Stimulated activated CD4-positive, alpha-beta T cell treated with anti-CD3 and anti-CD28 coated beads, Interleukin-12 subunit alpha, Interleukin-12 subunit beta, amount 100 ng/mL, for 4 hours (primary cell): ENCODE measurements around the gene SPTBN5.

Source experiments
- DNase-seq: peaks from one replicate; pipeline ENCODE4 v3.0.0-alpha.2; 2020

SPTBN5 gene

DNA sequence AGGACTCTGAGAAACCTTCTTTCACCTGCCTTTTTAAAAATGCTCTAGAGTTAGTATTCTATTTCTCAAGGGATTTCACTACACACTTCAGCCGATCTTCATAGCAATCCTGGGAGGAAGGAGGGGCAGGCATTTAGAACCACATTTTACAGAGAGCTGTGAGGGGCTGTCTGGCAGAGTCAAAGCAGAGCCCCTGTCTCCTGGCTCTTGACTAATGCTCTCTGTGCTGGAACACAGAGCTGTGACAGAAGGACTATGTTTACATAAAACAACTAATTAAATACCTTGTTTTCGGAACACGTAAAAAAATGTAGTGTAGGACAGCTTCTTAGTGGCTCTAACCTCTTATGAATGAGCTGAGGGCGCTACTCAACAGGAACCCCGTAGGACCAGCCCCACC lies 7.6 kb upstream of the SPTBN5 start:
- DNase-seq: no peak

- no peak for DNase-seq
These were observed 6.9 kb upstream of the SPTBN5 start for GRCh38 chr15:41900526-41901380.

- DNase-seq: no peak
These were observed 6.1 kb upstream of the SPTBN5 start for GRCh38 chr15:41899854-41900442.

GRCh38 chr15:41897363-41897799 lies 3.5 kb upstream of the SPTBN5 start:
- no peak for DNase-seq

GRCh38 chr15:41896566-41896965 lies 2.7 kb upstream of the SPTBN5 start:
- no peak for DNase-seq

- no peak for DNase-seq
These were observed 2.1 kb upstream of the SPTBN5 start for GRCh38 chr15:41895957-41896356.

GRCh38 chr15:41895491-41895890 lies 1.6 kb upstream of the SPTBN5 start:
- no peak for DNase-seq

- peak; percentile 64 for DNase-seq
These were observed 1.1 kb upstream of the SPTBN5 start for GRCh38 chr15:41894791-41895463.

GRCh38 chr15:41894251-41894790 lies 468 bp upstream of the SPTBN5 start:
- DNase-seq: no peak

GRCh38 chr15:41892621-41893421 lies 1.0 kb downstream of the SPTBN5 start:
- peak; percentile 10 for DNase-seq

GRCh38 chr15:41891946-41892345 lies 1.9 kb downstream of the SPTBN5 start:
- no peak for DNase-seq

- DNase-seq: no peak
These were observed 2.6 kb downstream of the SPTBN5 start for GRCh38 chr15:41891226-41891625.

DNA sequence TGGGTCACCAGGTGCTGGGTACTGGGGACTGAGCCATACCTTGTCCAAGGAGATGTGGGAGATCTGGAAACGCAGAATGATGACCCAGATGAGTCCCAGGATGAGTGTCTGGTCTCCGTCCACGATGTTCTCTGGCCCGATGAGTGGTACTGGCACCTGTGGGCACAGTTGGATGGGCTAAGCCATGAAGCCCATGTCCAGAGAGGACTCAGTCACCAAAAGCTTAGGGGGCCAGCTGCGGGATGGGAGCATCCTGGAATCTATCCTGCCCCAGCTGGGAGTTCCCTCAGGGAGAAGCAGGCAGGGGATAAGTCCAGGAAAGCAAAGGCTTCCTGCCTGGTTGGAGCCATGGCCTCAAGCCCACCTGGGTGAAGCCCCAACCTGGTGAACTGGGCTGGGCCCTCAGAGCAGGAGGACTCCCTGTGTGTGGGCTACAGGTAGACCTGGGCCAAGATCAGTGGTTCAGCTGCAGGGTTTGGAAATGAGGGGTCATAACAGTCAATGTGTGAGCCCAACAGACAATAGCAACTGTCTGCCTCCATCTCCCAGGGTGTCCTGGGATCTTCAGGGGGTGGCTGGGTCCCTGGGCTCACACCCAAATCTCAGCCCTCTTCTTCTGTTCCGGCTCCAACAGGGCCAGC lies 3.7 kb downstream of the SPTBN5 start:
- no peak for DNase-seq

- no peak for DNase-seq
These were observed 5.1 kb downstream of the SPTBN5 start for GRCh38 chr15:41888662-41889253.

GRCh38 chr15:41887893-41888292 lies 6.0 kb downstream of the SPTBN5 start:
- no peak for DNase-seq

GRCh38 chr15:41887161-41887560 lies 6.7 kb downstream of the SPTBN5 start:
- DNase-seq: no peak

- no peak for DNase-seq
These were observed 7.1 kb downstream of the SPTBN5 start for GRCh38 chr15:41886741-41887140.

DNA sequence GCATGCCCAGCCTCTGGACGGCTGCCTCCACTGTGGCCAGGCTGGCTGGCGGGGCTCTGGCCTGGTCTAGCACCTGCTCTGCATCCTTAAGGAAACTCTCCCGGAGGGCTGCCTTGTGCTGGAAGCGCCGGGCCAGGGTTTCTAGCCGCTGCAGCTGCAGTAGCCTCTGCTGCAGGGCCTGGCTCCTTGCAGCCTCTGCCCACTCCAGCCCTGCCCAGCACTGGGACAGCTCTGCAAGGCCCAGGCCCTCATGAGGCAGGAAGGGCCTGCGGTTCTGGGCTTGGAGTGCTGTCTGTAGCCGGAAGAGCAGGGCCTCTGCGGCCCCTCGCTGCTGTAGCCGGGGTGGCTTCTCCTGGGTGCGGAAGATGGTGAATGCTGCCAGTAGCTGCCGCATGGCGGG lies 8.0 kb downstream of the SPTBN5 start:
- no peak for DNase-seq

GRCh38 chr15:41885321-41885720 lies 8.5 kb downstream of the SPTBN5 start:
- no peak for DNase-seq

DNA sequence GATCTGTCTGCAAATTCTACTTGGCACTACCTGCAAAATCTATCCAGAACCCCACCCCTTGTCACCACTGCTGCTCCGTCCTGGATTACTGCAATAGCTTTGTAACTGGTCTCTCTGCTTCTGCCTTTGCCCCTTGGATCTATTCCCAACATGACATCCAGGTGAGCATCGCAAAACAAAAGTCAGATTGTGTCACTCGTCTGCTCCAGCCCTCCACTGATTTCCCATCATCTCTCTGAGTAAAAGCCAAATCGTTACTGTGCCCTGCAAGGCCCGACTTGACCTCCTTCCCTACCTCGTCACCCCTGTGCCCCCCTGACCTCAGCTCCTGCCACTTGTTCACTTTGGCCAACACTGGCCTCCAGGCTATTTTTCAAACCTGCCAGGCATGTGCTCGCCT lies 9.4 kb downstream of the SPTBN5 start:
- DNase-seq: no peak

GRCh38 chr15:41883484-41883825 lies 10.4 kb downstream of the SPTBN5 start:
- no peak for DNase-seq
